ENCODE measurements around the gene COX15.
"Not testable (repeated sequence)": the region's sequence is repeated elsewhere in the genome, so short reads cannot be mapped to it uniquely, and the experiment has no call there.

COX15 gene

GRCh38 chr10:99740933-99741559, 9.1 kb upstream of the COX15 start:
- no peak for DNase-seq

GRCh38 chr10:99740260-99740659, 8.3 kb upstream of the COX15 start:
- no peak for DNase-seq

DNA sequence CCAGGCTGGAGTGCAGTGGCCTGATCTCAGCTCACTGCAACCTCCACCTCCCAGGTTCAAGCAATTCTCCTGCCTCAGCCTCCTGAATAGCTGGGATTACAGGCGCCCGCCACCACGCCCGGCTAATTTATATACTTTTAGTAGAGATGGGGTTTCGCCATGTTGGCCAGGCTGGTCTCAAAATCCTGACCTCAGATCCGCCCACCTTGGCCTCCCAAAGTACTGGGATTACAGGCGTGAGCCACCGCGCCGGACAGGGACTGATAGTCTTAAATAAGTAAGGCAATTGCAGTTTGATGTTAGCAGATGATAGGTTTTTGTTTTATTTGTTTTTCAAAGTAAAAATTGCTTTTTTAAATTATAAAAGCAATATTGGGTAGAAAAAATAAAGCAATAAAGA, 2.2 kb upstream of the COX15 start:
- not testable (repeated sequence) for DNase-seq

GRCh38 chr10:99733366-99733765, 1.4 kb upstream of the COX15 start:
- DNase-seq, result peak in 1 of 14 donors; percentile 8

DNA sequence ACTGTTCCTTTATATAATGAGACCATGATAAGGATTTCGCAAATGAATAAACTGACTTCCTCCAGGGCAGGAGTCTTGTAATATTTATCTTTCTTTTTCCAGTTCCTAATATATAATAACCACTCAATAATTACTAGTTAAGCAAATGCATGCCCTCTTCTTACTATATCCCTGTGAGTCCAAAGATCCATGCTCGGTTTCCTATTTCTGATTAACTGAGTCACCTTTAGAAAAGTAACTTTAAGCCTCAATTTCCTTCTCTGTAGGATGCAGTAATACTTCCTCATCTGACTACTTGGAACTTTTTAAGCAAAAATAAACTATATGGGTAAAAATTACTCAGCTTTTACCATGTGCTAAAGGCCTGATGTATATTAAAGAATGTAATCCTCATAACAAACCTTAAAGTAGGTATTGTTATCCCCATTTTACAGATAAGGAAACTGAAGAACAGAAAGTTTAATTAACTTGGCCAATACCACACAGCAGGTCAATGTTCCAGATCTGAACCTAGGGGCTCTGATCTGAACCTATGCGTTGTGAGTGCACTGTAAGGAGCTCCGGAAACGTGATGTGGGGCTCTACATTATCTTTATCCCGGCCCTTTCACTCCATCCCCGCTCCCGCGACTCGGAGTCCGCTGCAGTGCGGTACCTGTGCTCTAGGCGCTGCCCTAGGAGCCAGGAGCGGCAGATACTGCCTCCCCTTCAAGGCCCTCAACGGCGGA, 458 bp downstream of the COX15 start:
- DNase-seq, result no peak

DNA sequence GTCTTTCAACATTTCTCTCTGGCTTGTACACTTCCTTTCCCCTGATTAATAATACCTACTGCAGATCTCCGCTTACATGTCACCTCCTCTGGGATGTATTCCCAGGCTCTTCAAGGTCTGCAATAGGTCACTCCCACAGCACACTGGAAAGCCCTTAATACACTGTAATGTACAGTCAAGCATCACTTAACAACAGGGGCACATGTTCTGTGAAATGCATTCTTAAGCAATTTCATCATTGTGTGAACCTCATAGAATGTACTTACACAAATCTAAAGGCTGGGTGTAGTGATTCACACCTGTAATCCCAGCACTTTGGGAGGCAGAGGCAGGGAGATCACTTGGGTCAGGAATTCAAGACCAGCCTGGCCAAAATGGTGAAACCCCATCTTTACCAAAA, 1.9 kb downstream of the COX15 start:
- no peak for DNase-seq

DNA sequence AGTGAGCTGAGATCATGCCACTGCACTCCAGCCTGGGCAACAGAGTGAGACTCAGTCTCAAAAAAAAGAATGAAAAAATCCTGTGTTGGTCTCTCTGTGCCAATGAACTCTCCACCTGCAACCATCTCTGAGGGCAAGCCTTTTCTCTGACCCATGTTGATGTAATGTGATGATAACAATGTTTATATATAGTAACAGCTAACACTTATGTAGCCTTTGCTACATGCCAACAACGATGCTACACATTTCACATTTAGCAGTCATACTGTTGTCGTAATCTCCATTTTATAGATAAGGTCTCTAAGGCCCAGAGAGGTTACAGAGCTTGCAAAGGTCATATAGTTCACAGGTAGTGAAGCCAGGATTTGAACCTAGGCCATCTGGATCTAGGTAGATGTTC, 11.5 kb downstream of the COX15 start:
- DNase-seq, result no peak

GRCh38 chr10:99714446-99714845, 17.5 kb downstream of the COX15 start:
- no peak for DNase-seq

DNA sequence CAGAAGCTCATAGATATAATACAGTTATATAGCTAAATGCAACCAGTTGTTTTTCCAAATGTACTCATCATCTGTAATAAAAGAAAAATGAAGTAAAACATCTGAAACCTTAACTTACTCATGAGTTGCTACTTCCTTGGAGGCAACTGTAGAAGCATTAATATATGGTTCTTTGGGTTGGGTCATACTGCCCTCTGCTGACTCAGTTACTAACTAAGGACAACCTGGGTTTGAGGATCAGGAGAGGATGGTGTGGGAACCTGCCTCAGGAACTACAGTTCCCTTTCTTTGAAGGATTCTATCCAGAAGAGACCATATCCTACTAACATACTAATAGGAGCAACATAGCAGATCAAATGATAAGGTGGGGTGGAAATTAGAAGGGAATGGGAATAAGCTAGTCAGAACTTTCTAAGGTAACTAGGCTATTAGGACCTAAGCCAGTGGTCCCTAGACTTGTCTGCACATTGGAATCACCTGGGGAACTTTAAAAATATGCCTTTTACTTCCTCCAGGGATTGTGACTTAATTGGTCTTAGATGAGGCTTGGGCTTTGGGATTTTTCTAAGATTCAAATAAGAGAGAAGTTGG, 20.7 kb downstream of the COX15 start:
- DNase-seq, result no peak

DNA sequence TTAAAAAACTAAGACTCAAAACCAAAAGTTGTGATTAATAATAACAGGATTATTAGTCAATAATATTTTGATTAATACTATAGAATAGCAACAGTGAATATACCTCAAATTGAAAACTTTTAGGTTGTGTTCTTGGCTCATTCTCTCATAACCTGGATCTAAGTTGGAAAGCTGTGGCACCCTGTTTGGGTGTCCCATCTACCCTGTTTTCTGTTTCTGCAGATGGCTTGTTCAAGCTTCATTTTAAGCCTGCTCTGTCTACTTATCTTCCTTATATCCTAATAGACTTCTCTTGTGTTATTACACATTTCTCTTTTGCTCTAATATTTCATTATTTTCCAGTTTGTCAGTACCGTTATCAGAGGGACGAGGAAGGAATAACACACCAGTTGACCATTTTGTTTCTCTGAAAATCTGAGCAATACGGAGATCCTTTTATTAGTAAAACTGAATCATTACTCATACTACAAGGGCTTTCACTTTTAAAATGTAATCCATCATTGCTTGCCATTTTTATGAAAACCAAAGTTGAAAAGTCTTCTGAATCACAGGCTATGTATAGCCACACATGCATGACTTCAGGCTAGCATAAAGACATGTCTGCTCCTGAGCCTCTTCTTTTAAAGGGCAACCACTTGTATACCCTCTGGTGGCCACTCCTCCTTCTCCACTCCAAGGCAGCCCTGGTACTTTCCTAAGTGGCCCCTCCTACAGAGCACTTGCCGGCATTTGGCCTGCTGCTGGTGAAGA, 22.3 kb downstream of the COX15 start:
- no peak for DNase-seq

- no peak for DNase-seq
These were observed 23.4 kb downstream of the COX15 start for GRCh38 chr10:99708428-99709012.

DNA sequence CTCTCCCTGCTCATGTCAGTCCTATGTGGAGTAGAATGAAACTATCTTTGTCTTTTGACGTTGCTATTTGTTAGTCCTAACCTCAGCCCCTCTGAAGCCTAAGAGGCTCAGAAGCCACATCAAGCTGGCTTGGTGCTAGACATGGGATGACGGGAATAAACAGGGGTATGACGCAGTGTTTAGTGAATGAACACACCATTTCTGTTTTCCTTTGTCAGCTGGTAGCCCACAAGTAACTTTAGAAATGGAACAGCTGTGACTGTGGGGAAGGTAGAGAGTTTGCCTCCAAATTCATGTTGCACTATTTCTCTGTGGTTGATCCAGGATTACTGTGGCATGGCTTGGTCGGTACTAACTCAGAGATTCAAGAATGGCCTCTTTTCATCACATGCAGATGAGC, 31.3 kb downstream of the COX15 start:
- DNase-seq, result no peak

- DNase-seq, result no peak
These were observed 33.3 kb downstream of the COX15 start for GRCh38 chr10:99698504-99699080.

GRCh38 chr10:99695761-99696160, 36.2 kb downstream of the COX15 start:
- DNase-seq, result no peak

- DNase-seq, result no peak
These were observed 37.9 kb downstream of the COX15 start for GRCh38 chr10:99693933-99694583.

DNA sequence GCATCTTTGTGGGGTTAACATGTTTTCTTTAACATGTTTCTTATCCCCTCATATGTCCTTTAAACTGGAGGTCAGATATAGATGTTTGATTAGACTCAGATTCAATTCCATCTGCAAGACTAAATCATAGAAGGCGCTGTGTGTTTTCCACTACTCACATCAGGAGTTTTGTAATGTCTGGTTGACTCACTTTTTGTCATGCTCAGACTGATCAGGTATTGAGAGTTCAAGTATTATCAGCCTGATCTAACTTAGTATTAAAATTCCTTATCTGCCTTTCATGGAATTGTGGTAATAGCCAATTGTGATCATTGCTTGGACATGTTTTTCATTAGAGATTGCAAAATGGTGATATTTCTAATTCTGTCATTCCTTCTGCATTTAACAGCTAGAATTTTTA, 42.5 kb downstream of the COX15 start:
- DNase-seq, result no peak

GRCh38 chr10:99685597-99685967, 46.3 kb downstream of the COX15 start:
- peak in 1 of 14 donors; percentile 3 for DNase-seq

GRCh38 chr10:99682752-99683151, 49.2 kb downstream of the COX15 start:
- DNase-seq, result no peak
